Activated T-cell treated with anti-CD3 and anti-CD28 coated beads, Interleukin-2, amount 50 U/mL, for 4 hours (primary cell): ENCODE results near the gene GMDS. TPM values are rescaled to one million over a fixed set of nuclear protein-coding genes. Genes with fewer than 3 reads are reported as not detected.
A peak's percentile ranks its signal among the peaks of the same experiment; 100 is the strongest.

Source experiments
- ATAC-seq, 2 donors: fragments of 200-7000 bp; cut with Tn5 transposase; one replicate each; pipeline ENCODE4 v1.10.0; 2021
- DNase-seq: peaks from one replicate; pipeline ENCODE4 v3.0.0-alpha.2; 2020
- H3K27me3 Mint-ChIP-seq: one replicate; pipeline ENCODE4 v1.8.0; 2021; ENCODE audit warnings: low read depth, mixed read lengths
- H3K36me3 Mint-ChIP-seq: one replicate; pipeline ENCODE4 v1.8.0; 2022; ENCODE audit warnings: mixed read lengths; ENCODE audit not compliant: insufficient read depth
- H3K4me1 Mint-ChIP-seq: one replicate; pipeline ENCODE4 v1.8.0; 2021; ENCODE audit warnings: low read depth, mixed read lengths
- H3K4me3 Mint-ChIP-seq: one replicate; pipeline ENCODE4 v1.8.0; 2021; ENCODE audit warnings: mild to moderate bottlenecking, moderate library complexity, mixed read lengths
- H3K9me3 Mint-ChIP-seq: one replicate; pipeline ENCODE4 v1.8.0; 2021; ENCODE audit warnings: mixed read lengths
- total RNA-seq, 3 donors: library from RNA; stranded (reverse); gene quantifications; one replicate each; pipeline ENCODE4 v1.2.1, GENCODE V29; 2021

Gene GMDS
- total RNA-seq, 3 donors from 2014 or later, result 38.9 to 48.0 (median 43.9) TPM

GRCh38 chr6:1643111-1643510 lies 602.3 kb downstream of the GMDS start:
- DNase-seq (no peak), ATAC-seq (no peak)
- H3K27me3 Mint-ChIP-seq, result no peaks in the 10 kb centered on the region
- H3K4me3 Mint-ChIP-seq, result no peak overlapping the region
- H3K4me1 Mint-ChIP-seq, result no peaks in the 10 kb centered on the region
- H3K36me3 Mint-ChIP-seq, result no peaks in the 10 kb centered on the region
- H3K9me3 Mint-ChIP-seq, result no peaks in the 10 kb centered on the region

GRCh38 chr6:1641343-1641885 lies 604.0 kb downstream of the GMDS start:
- H3K36me3 Mint-ChIP-seq, result peaks cover 2% of the 10 kb centered on the region
- DNase-seq (no peak), ATAC-seq (no peak)
- no peak overlapping the region for H3K4me3 Mint-ChIP-seq
- no peaks in the 10 kb centered on the region for H3K9me3 Mint-ChIP-seq
- no peaks in the 10 kb centered on the region for H3K4me1 Mint-ChIP-seq
- H3K27me3 Mint-ChIP-seq, result no peaks in the 10 kb centered on the region

- Mint-ChIP-seq H3K4me3 (no peak overlapping the region), H3K9me3 (no peaks in the 10 kb centered on the region), H3K27me3 (no peaks in the 10 kb centered on the region), H3K36me3 (peaks cover 5% of the 10 kb centered on the region), H3K4me1 (no peaks in the 10 kb centered on the region)
- ATAC-seq (no peak), DNase-seq (no peak)
Measured at GRCh38 chr6:1640476-1640875, 604.9 kb downstream of the GMDS start.

GRCh38 chr6:1639430-1639829 lies 606.0 kb downstream of the GMDS start:
- H3K4me3 Mint-ChIP-seq, result no peak overlapping the region
- peaks cover 5% of the 10 kb centered on the region for H3K36me3 Mint-ChIP-seq
- DNase-seq, result no peak
- H3K27me3 Mint-ChIP-seq, result no peaks in the 10 kb centered on the region
- H3K9me3 Mint-ChIP-seq, result no peaks in the 10 kb centered on the region
- no peak for ATAC-seq
- H3K4me1 Mint-ChIP-seq, result no peaks in the 10 kb centered on the region

- no peak overlapping the region for H3K4me3 Mint-ChIP-seq
Measured at GRCh38 chr6:1636971-1637871, 608.2 kb downstream of the GMDS start.

GRCh38 chr6:1636272-1636825 lies 609.1 kb downstream of the GMDS start:
- no peak for ATAC-seq
- Mint-ChIP-seq H3K27me3 (no peaks in the 10 kb centered on the region), H3K4me1 (no peaks in the 10 kb centered on the region), H3K9me3 (no peaks in the 10 kb centered on the region), H3K4me3 (no peak overlapping the region), H3K36me3 (peaks cover 12% of the 10 kb centered on the region)
- no peak for DNase-seq

More at GRCh38 chr6:1636971-1637871, 608.2 kb downstream of the GMDS start:
- Mint-ChIP-seq H3K9me3 (no peaks in the 10 kb centered on the region), H3K36me3 (peaks cover 10% of the 10 kb centered on the region), H3K27me3 (no peaks in the 10 kb centered on the region), H3K4me1 (no peaks in the 10 kb centered on the region)
- ATAC-seq (peak in 1 of 2 donors; percentile 33), DNase-seq (no peak)

GRCh38 chr6:1635305-1636010 lies 609.9 kb downstream of the GMDS start:
- Mint-ChIP-seq H3K4me1 (no peaks in the 10 kb centered on the region), H3K27me3 (no peaks in the 10 kb centered on the region), H3K4me3 (no peak overlapping the region), H3K36me3 (peaks cover 12% of the 10 kb centered on the region), H3K9me3 (no peaks in the 10 kb centered on the region)
- no peak for DNase-seq
- no peak for ATAC-seq

GRCh38 chr6:1634081-1634480 lies 611.3 kb downstream of the GMDS start:
- peaks cover 12% of the 10 kb centered on the region for H3K36me3 Mint-ChIP-seq
- no peaks in the 10 kb centered on the region for H3K9me3 Mint-ChIP-seq
- peaks cover 3% of the 10 kb centered on the region for H3K27me3 Mint-ChIP-seq
- ATAC-seq (no peak), DNase-seq (no peak)
- H3K4me3 Mint-ChIP-seq, result no peak overlapping the region
- no peaks in the 10 kb centered on the region for H3K4me1 Mint-ChIP-seq

- DNase-seq (no peak), ATAC-seq (no peak)
- H3K9me3 Mint-ChIP-seq, result no peaks in the 10 kb centered on the region
- peaks cover 6% of the 10 kb centered on the region for H3K27me3 Mint-ChIP-seq
- no peak overlapping the region for H3K4me3 Mint-ChIP-seq
- H3K36me3 Mint-ChIP-seq, result peaks cover 12% of the 10 kb centered on the region
- no peaks in the 10 kb centered on the region for H3K4me1 Mint-ChIP-seq
Measured at GRCh38 chr6:1633366-1634021, 611.9 kb downstream of the GMDS start.

GRCh38 chr6:1631251-1631650 lies 614.2 kb downstream of the GMDS start:
- no peak for DNase-seq
- Mint-ChIP-seq H3K9me3 (no peaks in the 10 kb centered on the region), H3K4me1 (no peaks in the 10 kb centered on the region), H3K36me3 (peaks cover 10% of the 10 kb centered on the region), H3K27me3 (peaks cover 27% of the 10 kb centered on the region), H3K4me3 (no peak overlapping the region)
- no peak for ATAC-seq

- H3K4me1 Mint-ChIP-seq, result peaks cover 4% of the 10 kb centered on the region
- H3K9me3 Mint-ChIP-seq, result no peaks in the 10 kb centered on the region
- H3K36me3 Mint-ChIP-seq, result peaks cover 8% of the 10 kb centered on the region
- no peak overlapping the region for H3K4me3 Mint-ChIP-seq
- DNase-seq (no peak), ATAC-seq (no peak)
- peaks cover 32% of the 10 kb centered on the region for H3K27me3 Mint-ChIP-seq
Measured at GRCh38 chr6:1630771-1631217, 614.6 kb downstream of the GMDS start.

- Mint-ChIP-seq H3K4me1 (peaks cover 8% of the 10 kb centered on the region), H3K27me3 (peaks cover 37% of the 10 kb centered on the region), H3K9me3 (no peaks in the 10 kb centered on the region), H3K4me3 (no peak overlapping the region), H3K36me3 (peaks cover 7% of the 10 kb centered on the region)
- no peak for ATAC-seq
- no peak for DNase-seq
Measured at GRCh38 chr6:1630212-1630770, 615.1 kb downstream of the GMDS start.

GRCh38 chr6:1629316-1629715 lies 616.1 kb downstream of the GMDS start:
- Mint-ChIP-seq H3K27me3 (peaks cover 40% of the 10 kb centered on the region), H3K4me1 (peaks cover 11% of the 10 kb centered on the region), H3K4me3 (no peak overlapping the region), H3K9me3 (no peaks in the 10 kb centered on the region), H3K36me3 (peaks cover 7% of the 10 kb centered on the region)
- ATAC-seq (no peak), DNase-seq (no peak)
